ENCODE measurements around the gene CEBPE. TPM values are rescaled to one million over a fixed set of nuclear protein-coding genes. Genes with fewer than 3 reads are reported as not detected.

CEBPE gene
- total RNA-seq, 4 donors from 2014 or later, result not detected

DNA sequence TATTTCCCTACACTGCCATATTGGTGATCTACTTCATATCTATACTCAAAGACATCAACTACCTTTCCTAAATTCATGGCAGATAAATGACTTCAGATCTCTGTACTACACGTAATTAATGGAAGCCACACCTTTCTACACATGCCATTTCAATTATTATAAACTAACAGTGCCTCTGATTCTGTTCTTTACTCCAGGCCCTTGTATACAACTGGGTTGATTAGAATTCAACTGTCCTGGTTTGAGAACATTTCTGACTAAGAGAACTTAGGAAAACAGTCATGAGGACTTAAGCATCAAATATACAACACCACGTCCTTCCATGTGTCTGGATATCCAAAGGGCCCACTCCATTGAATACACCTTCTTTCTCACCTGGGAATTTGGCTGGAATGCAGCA is 26.0 kb downstream of the CEBPE start:
- Histone ChIP-seq H3K4me3 (peak overlapping the region in 2 of 4 donors; percentile 0 to 79), H3K27me3 (no peaks in the 10 kb centered on the region), H3K27ac (peak overlapping the region in 2 of 4 donors; percentile 97 to 100), H3K36me3 (peaks cover 0 to 56% of the 10 kb centered on the region in 2 donors), H3K4me1 (peaks cover 27 to 32% of the 10 kb centered on the region in 2 donors), H3K9me3 (no peaks in the 10 kb centered on the region)
- DNase-seq (no peak), ATAC-seq (no peak)
- intact Hi-C loops (cut with DNase I; ENCODE audit: low total_unique reads) (no loop called here), in situ Hi-C loops (cut with MboI; ENCODE audit: low sequenced_read_pairs in 4 of 4) (no loop called here)
- TF ChIP-seq, protein P1, sequence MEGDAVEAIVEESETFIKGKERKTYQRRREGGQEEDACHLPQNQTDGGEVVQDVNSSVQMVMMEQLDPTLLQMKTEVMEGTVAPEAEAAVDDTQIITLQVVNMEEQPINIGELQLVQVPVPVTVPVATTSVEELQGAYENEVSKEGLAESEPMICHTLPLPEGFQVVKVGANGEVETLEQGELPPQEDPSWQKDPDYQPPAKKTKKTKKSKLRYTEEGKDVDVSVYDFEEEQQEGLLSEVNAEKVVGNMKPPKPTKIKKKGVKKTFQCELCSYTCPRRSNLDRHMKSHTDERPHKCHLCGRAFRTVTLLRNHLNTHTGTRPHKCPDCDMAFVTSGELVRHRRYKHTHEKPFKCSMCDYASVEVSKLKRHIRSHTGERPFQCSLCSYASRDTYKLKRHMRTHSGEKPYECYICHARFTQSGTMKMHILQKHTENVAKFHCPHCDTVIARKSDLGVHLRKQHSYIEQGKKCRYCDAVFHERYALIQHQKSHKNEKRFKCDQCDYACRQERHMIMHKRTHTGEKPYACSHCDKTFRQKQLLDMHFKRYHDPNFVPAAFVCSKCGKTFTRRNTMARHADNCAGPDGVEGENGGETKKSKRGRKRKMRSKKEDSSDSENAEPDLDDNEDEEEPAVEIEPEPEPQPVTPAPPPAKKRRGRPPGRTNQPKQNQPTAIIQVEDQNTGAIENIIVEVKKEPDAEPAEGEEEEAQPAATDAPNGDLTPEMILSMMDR (IDR thresholded peaks at IDR 0.05 in 4 of 5, conservative IDR thresholded peaks at IDR 0.05 in 1 of 5), result no peak
- no peak for TF ChIP-seq POLR2A (IDR thresholded peaks at IDR 0.05)

DNA sequence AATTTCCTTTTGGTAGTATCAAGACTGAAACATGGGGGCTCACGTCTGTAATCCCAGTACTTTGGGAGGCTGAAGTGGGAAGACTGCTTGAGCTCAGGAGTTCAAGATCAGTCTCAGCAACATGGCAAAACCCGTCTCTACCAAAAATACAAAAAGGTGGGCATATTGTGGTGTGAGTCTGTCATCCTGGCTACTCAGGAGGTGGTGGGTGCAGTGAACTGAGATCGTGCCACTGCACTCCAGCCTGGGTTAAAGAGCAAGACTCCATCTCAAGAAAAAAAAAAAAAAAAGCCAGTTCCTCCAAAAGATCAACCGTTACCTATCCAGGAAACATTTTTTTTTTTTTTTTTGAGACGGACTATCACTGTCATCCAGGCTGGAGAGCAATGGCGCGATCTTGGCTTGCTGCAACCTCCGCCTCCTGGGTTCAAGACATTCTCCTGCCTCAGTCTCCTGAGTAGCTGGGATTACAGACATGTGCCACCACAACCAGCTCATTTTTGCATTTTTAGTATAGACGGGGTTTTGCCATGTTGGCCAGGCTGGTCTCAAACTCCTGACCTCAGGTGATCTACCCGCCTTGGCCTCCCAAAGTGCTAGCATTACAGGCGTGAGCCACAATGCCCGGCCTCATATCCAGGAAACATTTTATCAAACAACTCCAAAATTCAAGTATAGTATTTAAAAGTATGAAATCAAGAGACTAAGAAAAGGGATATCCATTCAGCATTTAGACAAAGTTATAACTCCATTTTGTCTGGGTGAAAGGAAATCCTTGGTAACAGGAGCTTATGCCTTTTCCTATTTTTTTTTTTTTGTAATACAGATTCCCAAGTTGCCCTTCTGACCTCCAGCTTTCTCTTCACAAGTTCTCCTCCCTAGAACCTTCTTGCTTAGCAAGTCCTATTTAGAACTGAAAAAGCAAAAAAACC is 27.5 kb downstream of the CEBPE start:
- ATAC-seq (no peak), DNase-seq (no peak)
- intact Hi-C loops (cut with DNase I; ENCODE audit: low total_unique reads), result no loop called here
- Histone ChIP-seq H3K27ac (no peak overlapping the region), H3K36me3 (peaks cover 0 to 57% of the 10 kb centered on the region in 2 donors), H3K9me3 (no peaks in the 10 kb centered on the region), H3K27me3 (no peaks in the 10 kb centered on the region), H3K4me3 (no peak overlapping the region), H3K4me1 (peaks cover 18 to 19% of the 10 kb centered on the region in 2 donors)
- TF ChIP-seq POLR2A (IDR thresholded peaks at IDR 0.05), result no peak
- TF ChIP-seq, protein P1 (IDR thresholded peaks at IDR 0.05 in 4 of 5, conservative IDR thresholded peaks at IDR 0.05 in 1 of 5), result no peak
- in situ Hi-C loops (cut with MboI; ENCODE audit: low sequenced_read_pairs in 4 of 4), result no loop called here

DNA sequence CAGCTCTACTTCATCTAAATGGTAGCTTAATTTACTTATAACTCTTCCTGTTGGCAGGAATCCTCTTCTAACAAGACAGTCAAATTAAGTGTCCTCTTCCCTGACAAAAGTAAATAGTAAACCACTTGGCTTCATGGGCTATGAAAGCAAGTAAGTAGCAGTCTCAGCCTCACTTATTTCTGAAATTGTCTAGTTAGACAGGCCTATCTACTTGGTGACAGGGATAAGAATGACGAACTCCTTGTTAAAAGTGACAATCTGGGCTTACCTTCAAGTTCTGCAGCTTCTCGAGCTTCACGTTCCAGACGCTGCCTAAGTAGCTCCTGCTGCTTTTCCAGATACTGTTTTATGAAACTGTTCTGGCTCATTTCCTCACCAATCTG is 28.8 kb downstream of the CEBPE start:
- no peaks in the 10 kb centered on the region for H3K27me3 ChIP-seq
- DNase-seq, result no peak
- H3K9me3 ChIP-seq, result no peaks in the 10 kb centered on the region
- peaks cover 16% of the 10 kb centered on the region in 2 donors for H3K4me1 ChIP-seq
- intact Hi-C loops (cut with DNase I; ENCODE audit: low total_unique reads), result no loop called here
- H3K27ac ChIP-seq, result no peak overlapping the region
- no peak for ATAC-seq
- no peak for TF ChIP-seq POLR2A (IDR thresholded peaks at IDR 0.05)
- TF ChIP-seq, protein P1 (IDR thresholded peaks at IDR 0.05 in 4 of 5, conservative IDR thresholded peaks at IDR 0.05 in 1 of 5), result no peak
- in situ Hi-C loops (cut with MboI; ENCODE audit: low sequenced_read_pairs in 4 of 4), result no loop called here
- no peak overlapping the region for H3K4me3 ChIP-seq
- peaks cover 0 to 70% of the 10 kb centered on the region in 2 donors for H3K36me3 ChIP-seq

DNA sequence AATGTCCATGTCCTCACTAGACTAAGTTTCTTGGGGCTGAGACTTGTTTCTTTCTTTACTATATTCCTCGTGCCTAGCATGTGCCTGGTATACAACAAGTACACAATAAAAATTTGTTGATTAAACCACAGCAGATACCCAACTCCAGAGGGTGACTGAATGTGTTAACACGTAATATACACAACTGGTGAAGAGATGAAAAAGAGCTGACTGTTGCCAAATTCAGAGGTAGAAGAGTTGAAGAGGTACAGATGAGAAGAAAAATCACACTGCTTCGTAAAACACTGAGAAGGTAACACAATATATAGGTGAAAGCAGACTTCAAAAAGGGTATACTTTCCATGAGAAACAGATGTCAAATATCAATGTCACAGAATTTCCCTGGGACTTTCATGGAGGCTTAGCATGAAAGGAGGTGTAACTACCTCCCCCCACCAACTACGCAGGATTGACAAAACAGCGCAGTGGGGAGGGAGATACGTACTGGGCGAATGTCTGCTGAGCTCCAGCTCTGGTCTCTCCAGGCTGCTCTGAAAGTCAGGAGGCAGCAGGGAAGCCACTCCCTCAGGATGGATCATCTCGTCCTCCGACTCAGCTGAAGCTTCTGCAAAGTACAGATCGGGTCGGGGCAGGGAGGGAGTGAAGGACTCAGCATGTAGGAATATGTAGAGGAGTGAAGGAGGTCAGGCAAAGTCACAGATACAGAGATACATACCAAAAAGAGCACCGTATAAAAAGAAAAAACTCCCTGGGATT is 29.4 kb downstream of the CEBPE start:
- Histone ChIP-seq H3K9me3 (no peaks in the 10 kb centered on the region), H3K4me1 (peaks cover 16% of the 10 kb centered on the region in 2 donors), H3K4me3 (no peak overlapping the region), H3K27ac (no peak overlapping the region), H3K27me3 (no peaks in the 10 kb centered on the region), H3K36me3 (peaks cover 0 to 75% of the 10 kb centered on the region in 2 donors)
- TF ChIP-seq POLR2A (IDR thresholded peaks at IDR 0.05), result no peak
- TF ChIP-seq, protein P1 (IDR thresholded peaks at IDR 0.05 in 4 of 5, conservative IDR thresholded peaks at IDR 0.05 in 1 of 5), result no peak
- in situ Hi-C loops (cut with MboI; ENCODE audit: low sequenced_read_pairs in 4 of 4) (no loop called here), intact Hi-C loops (cut with DNase I; ENCODE audit: low total_unique reads) (no loop called here)
- DNase-seq, result no peak
- ATAC-seq, result no peak
